H1 (cell line): Measurements from ENCODE around the gene CDH22. TPM values are rescaled to one million over a fixed set of nuclear protein-coding genes. Genes with fewer than 3 reads are reported as not detected.

Source experiments
- CTCF ChIA-PET: fragments of 300-600 bp; sonication (Branson Sonifier 250); formaldehyde crosslinking; loops from one replicate; lab custom pipeline; 2021; ENCODE audit not compliant: partially characterized antibody; lab: Charles Lee
- POLR2A ChIA-PET: fragments of 300-600 bp; sonication (Branson Sonifier 250); formaldehyde crosslinking; loops from one replicate; lab custom pipeline; 2021; ENCODE audit warnings: inconsistent platforms; ENCODE audit not compliant: partially characterized antibody; lab: Charles Lee
- DNase-seq, 2 experiments: peaks; one replicate each; pipeline versions ENCODE4 v3.0.0 to v3.0.0-alpha.2; 2010 to 2022; ENCODE audit warnings: low spot score in 2 of 2, low read depth in 1 of 2, mixed read lengths in 1 of 2
- FAIRE-seq: peaks from 2 replicates; lab custom pipeline; 2011; peaks lifted over from hg19 to GRCh38; lab: Jason Lieb, UNC
- H2AFZ ChIP-seq: 2 replicates; pipeline ENCODE4 v1.8.1; 2012; ENCODE audit warnings: low read length, inconsistent platforms
- H2AK5ac ChIP-seq: 2 replicates; pipeline ENCODE4 v1.6.1; 2013; ENCODE audit warnings: low read depth, low read length
- H2BK120ac ChIP-seq: replicated peaks from 2 replicates; pipeline ENCODE3; 2013; ENCODE audit warnings: low read depth, low read length, inconsistent platforms
- H2BK12ac ChIP-seq: 2 replicates; pipeline ENCODE4 v1.6.1; 2013; ENCODE audit warnings: low read depth, low read length
- H2BK15ac ChIP-seq: 2 replicates; pipeline ENCODE4 v1.6.1; 2013; ENCODE audit warnings: low read length
- H2BK20ac ChIP-seq: 2 replicates; pipeline ENCODE4 v1.6.1; 2013; ENCODE audit warnings: low read length
- H2BK5ac ChIP-seq: 2 replicates; pipeline ENCODE4 v1.6.1; 2013; ENCODE audit warnings: low read depth, low read length
- H3K14ac ChIP-seq: 2 replicates; pipeline ENCODE4 v1.6.1; 2013; ENCODE audit warnings: inconsistent platforms; ENCODE audit not compliant: insufficient read length
- H3K18ac ChIP-seq: 2 replicates; pipeline ENCODE4 v1.6.1; 2013; ENCODE audit warnings: low read length; ENCODE audit errors: extremely low read depth
- H3K23ac ChIP-seq: 2 replicates; pipeline ENCODE4 v1.6.1; 2013; ENCODE audit warnings: inconsistent platforms; ENCODE audit not compliant: insufficient read length
- H3K23me2 ChIP-seq: 2 replicates; pipeline ENCODE4 v1.6.1; 2013; ENCODE audit warnings: low read depth, low read length
- H3K27ac ChIP-seq: 2 replicates; pipeline ENCODE4 v1.6.1; 2011; ENCODE audit warnings: low read depth, low read length, inconsistent platforms
- H3K27me3 ChIP-seq, 4 experiments: replicated peaks in 1 of 4; 1 replicate in 1 of 4; 2 replicates in 3 of 4; pipeline versions ENCODE4 v1.6.1 to v1.8.1; 2011 to 2013; ENCODE audit warnings: low read length in 3 of 4, mild to moderate bottlenecking in 3 of 4, inconsistent platforms in 2 of 4, mixed read lengths in 2 of 4, moderate library complexity in 1 of 4; ENCODE audit not compliant: control insufficient read depth in 3 of 4, insufficient read depth in 3 of 4; ENCODE audit errors: extremely low read depth in 1 of 4
- H3K36me3 ChIP-seq, 4 experiments: 2 replicates each; pipeline versions ENCODE4 v1.6.1 to v1.8.1; 2011 to 2013; ENCODE audit warnings: mild to moderate bottlenecking in 4 of 4, low read length in 3 of 4, moderate library complexity in 2 of 4, control low read depth in 1 of 4, inconsistent platforms in 1 of 4; ENCODE audit not compliant: insufficient read depth in 4 of 4, control insufficient read depth in 2 of 4
- H3K4ac ChIP-seq: replicated peaks from 2 replicates; pipeline ENCODE3; 2013; ENCODE audit warnings: low read length, low read depth, mixed read lengths, inconsistent platforms; ENCODE audit not compliant: insufficient read length
- H3K4me1 ChIP-seq, 4 experiments: replicated peaks in 1 of 4; 1 replicate in 1 of 4; 2 replicates in 3 of 4; pipeline versions ENCODE4 v1.6.1 to v1.8.1; 2011 to 2013; ENCODE audit warnings: low read length in 3 of 4, inconsistent platforms in 2 of 4, mixed read lengths in 1 of 4; ENCODE audit not compliant: insufficient read depth in 4 of 4, control insufficient read depth in 3 of 4
- H3K4me2 ChIP-seq, 2 experiments: 2 replicates each; pipeline versions ENCODE4 v1.6.1 to v1.8.1; 2011 to 2013; ENCODE audit warnings: low read depth in 2 of 2, low read length in 2 of 2, control low read depth in 1 of 2, inconsistent platforms in 1 of 2, mild to moderate bottlenecking in 1 of 2; ENCODE audit not compliant: insufficient read depth in 1 of 2
- H3K4me3 ChIP-seq, 4 experiments: fragments of 200-600, 300-600 bp in 1 of 4; sonication (generic), shearing (Covaris generic), sonication (Bioruptor Twin) in 1 of 4; 2 replicates each; pipeline versions ENCODE4 v1.5.1 to v1.8.1; 2011 to 2016; ENCODE audit warnings: low read length in 4 of 4, low read depth in 3 of 4, control low read depth in 2 of 4, inconsistent platforms in 2 of 4, mild to moderate bottlenecking in 2 of 4, mixed read lengths in 1 of 4, moderate library complexity in 1 of 4; ENCODE audit not compliant: insufficient read depth in 2 of 4; ENCODE audit errors: extremely low read depth in 1 of 4
- H3K56ac ChIP-seq: replicated peaks from 2 replicates; pipeline ENCODE3; 2013; ENCODE audit warnings: low read depth, mild to moderate bottlenecking, mixed read lengths, low read length, inconsistent platforms; ENCODE audit not compliant: insufficient read length
- H3K79me1 ChIP-seq: 2 replicates; pipeline ENCODE4 v1.6.1; 2013; ENCODE audit warnings: low read depth, low read length, control low read depth
- H3K79me2 ChIP-seq, 2 experiments: 2 replicates each; pipeline versions ENCODE4 v1.6.1 to v1.8.1; 2012 to 2013; ENCODE audit warnings: low read length in 2 of 2, mild to moderate bottlenecking in 2 of 2, inconsistent platforms in 1 of 2; ENCODE audit not compliant: insufficient read depth in 2 of 2, control insufficient read depth in 1 of 2
- H3K9ac ChIP-seq, 4 experiments: replicated peaks in 1 of 4; 1 replicate in 1 of 4; 2 replicates in 3 of 4; pipeline versions ENCODE4 v1.6.1 to v1.8.1; 2011 to 2013; ENCODE audit warnings: low read depth in 3 of 4, low read length in 3 of 4, control low read depth in 2 of 4, mild to moderate bottlenecking in 2 of 4, moderate library complexity in 2 of 4, inconsistent platforms in 1 of 4; ENCODE audit errors: extremely low read depth in 1 of 4
- H3K9me3 ChIP-seq, 2 experiments: 2 replicates each; pipeline versions ENCODE4 v1.6.1 to v1.8.1; 2012 to 2013; ENCODE audit warnings: mild to moderate bottlenecking in 2 of 2, moderate library complexity in 2 of 2, control low read depth in 1 of 2, inconsistent platforms in 1 of 2, low read depth in 1 of 2, low read length in 1 of 2, mixed read lengths in 1 of 2; ENCODE audit not compliant: insufficient read depth in 2 of 2
- H4K20me1 ChIP-seq, 2 experiments: replicated peaks in 1 of 2; 2 replicates each; pipeline versions ENCODE3 to v1.8.1; 2011 to 2013; ENCODE audit warnings: inconsistent platforms in 2 of 2, low read length in 2 of 2, mild to moderate bottlenecking in 1 of 2; ENCODE audit not compliant: insufficient read depth in 2 of 2, control insufficient read depth in 1 of 2
- H4K5ac ChIP-seq: 2 replicates; pipeline ENCODE4 v1.6.1; 2013; ENCODE audit warnings: low read length, low read depth, mixed read lengths, inconsistent platforms; ENCODE audit not compliant: insufficient read length
- H4K8ac ChIP-seq: 2 replicates; pipeline ENCODE4 v1.8.0; 2013; ENCODE audit warnings: mild to moderate bottlenecking, moderate library complexity, low read length, inconsistent platforms; ENCODE audit not compliant: insufficient read depth; ENCODE audit errors: extremely low read depth
- H4K91ac ChIP-seq: replicated peaks from 2 replicates; pipeline ENCODE3; 2013; ENCODE audit warnings: low read length, mixed read lengths, inconsistent platforms; ENCODE audit not compliant: insufficient read length
- KDM1A ChIP-seq: fragments of 200-600, 300-600 bp; sonication (generic); IDR thresholded peaks from 2 replicates; pipeline ENCODE4 v1.7.1; 2016; ENCODE audit warnings: mild to moderate bottlenecking, low read length, borderline replicate concordance
- SP4 ChIP-seq: IDR thresholded peaks from 2 replicates; pipeline ENCODE4 v1.6.1; 2012; ENCODE audit warnings: low read length, inconsistent platforms
- WGBS, 2 experiments: shearing (Covaris generic) in 1 of 2; methylation state at CpG; one replicate each; pipeline versions ENCODE4 v1.1.6 to v1.1.7; 2013 to 2015; ENCODE audit warnings: low lambda C conversion rate in 2 of 2, mixed read lengths in 2 of 2, inconsistent platforms in 1 of 2, low coverage in 1 of 2, missing lambda C conversion rate in 1 of 2; ENCODE audit not compliant: insufficient replicate concordance in 2 of 2, insufficient coverage in 1 of 2, insufficient read length in 1 of 2; ENCODE audit errors: extremely low coverage in 1 of 2, missing lambda C conversion rate in 1 of 2; 5-methylcytosine and 5-hydroxymethylcytosine counted together
- polyA plus RNA-seq, 7 experiments: library from polyadenylated mRNA; depleted of rRNA in 3 of 7; stranded (reverse) in 5 of 7; unstranded in 2 of 7; fragments of >200 nt in 5 of 7; fragments of 200-250 nt in 2 of 7; gene quantifications; 1 replicate in 5 of 7; 2 replicates in 1 of 7; 4 replicates in 1 of 7; pipeline versions ENCODE4 v1.2.1 to v1.2.3, GENCODE V29; 2011 to 2013; ENCODE audit warnings: missing spikeins in 2 of 7, mixed read lengths in 2 of 7
- total RNA-seq: library from RNA; stranded (reverse); fragmentation: NEBNext Ultra II Directional; extraction: Animal tissue kit (Norgen Biotek cat#: 25700); gene quantifications from 2 replicates; pipeline ENCODE4 v1.2.1, GENCODE V29; 2021

Gene CDH22
- total and polyA plus RNA-seq, 2 of the 8 experiments (the other 6 are each of a cell fraction or from before 2014, with no cell fraction given) = 0.35 to 0.39 TPM

DNA sequence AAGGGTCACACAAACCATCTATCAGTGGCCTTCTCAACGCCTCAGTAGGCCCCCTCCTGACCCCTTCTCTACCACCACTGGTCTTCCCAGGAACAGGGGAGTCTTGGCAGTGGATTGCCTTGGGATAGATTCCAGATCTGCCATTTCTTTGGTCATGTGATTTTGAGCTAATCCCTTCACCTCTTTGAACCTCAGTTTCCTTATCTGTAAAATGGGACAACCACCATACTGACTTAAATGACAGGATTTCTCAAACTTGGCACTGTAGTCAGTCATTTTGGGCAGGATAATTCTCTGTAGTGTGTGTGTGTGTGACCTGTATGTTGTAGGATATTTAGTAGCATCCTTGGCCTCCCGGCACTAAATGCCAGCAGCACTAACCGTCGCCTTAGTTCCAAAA, 89.1 kb downstream of the CDH22 start:
- no peak overlapping the region for H4K91ac ChIP-seq
- no peak overlapping the region for H3K4me3 ChIP-seq
- peaks cover 4% of the 10 kb centered on the region; the same call in 1 of the 2 replicates for H3K23me2 ChIP-seq
- no peak overlapping the region for H3K18ac ChIP-seq
- H3K56ac ChIP-seq = no peak overlapping the region
- no peak overlapping the region for H2BK15ac ChIP-seq
- FAIRE-seq (no peak), DNase-seq (no peak)
- H2BK5ac ChIP-seq = no peak overlapping the region
- no peak overlapping the region for H4K8ac ChIP-seq
- no peak overlapping the region for H4K5ac ChIP-seq
- H2BK120ac ChIP-seq = no peak overlapping the region
- H3K79me2 ChIP-seq = no peaks in the 10 kb centered on the region
- POLR2A ChIA-PET = no interaction called here
- peak overlapping the region; percentile 41; the same call in 1 of the 2 replicates for H2BK12ac ChIP-seq
- peaks cover 15 to 42% (median 34%) of the 10 kb centered on the region in 4 experiments for H3K4me1 ChIP-seq
- CTCF ChIA-PET = interaction anchor here (0.8 to 0.9 kb wide), 2 partner anchors 86 to 207 kb away, joined by 3 to 6 read pairs; no protein-coding TSS in a partner anchor
- no peak overlapping the region for H3K4me2 ChIP-seq
- no peak overlapping the region for H3K14ac ChIP-seq
- no peak overlapping the region for H2AFZ ChIP-seq
- WGBS, 2 experiments = 84% methylated on average over 4 of the region's 4 CpGs; no CpG with 5 or more reads in 1 of the 2 experiments
- H2AK5ac ChIP-seq = no peak overlapping the region; the same call in 1 of the 2 replicates
- no peak overlapping the region for H3K27ac ChIP-seq
- H3K27me3 ChIP-seq = no peaks in the 10 kb centered on the region
- H3K36me3 ChIP-seq = no peaks in the 10 kb centered on the region
- H3K23ac ChIP-seq = no peak overlapping the region
- TF ChIP-seq SP4 (no peak), KDM1A (0 out of 2 replicates have a peak, but pooled peaks have one; percentile 32)
- H4K20me1 ChIP-seq = no peaks in the 10 kb centered on the region
- no peaks in the 10 kb centered on the region for H3K79me1 ChIP-seq
- no peak overlapping the region for H3K9ac ChIP-seq
- H2BK20ac ChIP-seq = no peak overlapping the region
- H3K9me3 ChIP-seq = no peaks in the 10 kb centered on the region
- H3K4ac ChIP-seq = no peak overlapping the region
